HEK293T (cell line): Measurements from ENCODE around the gene HES2.
"Not testable (repeated sequence)": the region's sequence is repeated elsewhere in the genome, so short reads cannot be mapped to it uniquely, and the experiment has no call there.

ENCODE experiments used
- ARNT ChIP-seq: fragments of 450-650 bp; IDR thresholded peaks from 2 replicates; pipeline ENCODE4 v1.6.1; 2017; ENCODE audit warnings: mild to moderate bottlenecking
- BHLHE40 ChIP-seq: fragments of 450-650 bp; IDR thresholded peaks from 2 replicates; pipeline ENCODE4 v1.6.1; 2016; ENCODE audit warnings: mild to moderate bottlenecking, moderate library complexity, borderline replicate concordance
- ELF4 ChIP-seq: fragments of 450-650 bp; IDR thresholded peaks from 2 replicates; pipeline ENCODE4 v1.6.1; 2017; ENCODE audit warnings: antibody characterized with exemption
- FOXA1 ChIP-seq: fragments of 450-650 bp; IDR thresholded peaks from 2 replicates; pipeline ENCODE4 v1.6.1; 2016; ENCODE audit warnings: mild to moderate bottlenecking
- FOXK2 ChIP-seq: fragments of 450-650 bp; IDR thresholded peaks from 2 replicates; pipeline ENCODE4 v1.6.1; 2016; ENCODE audit warnings: mild to moderate bottlenecking
- FOXM1 ChIP-seq: fragments of 450-650 bp; IDR thresholded peaks from 2 replicates; pipeline ENCODE4 v1.6.1; 2017; ENCODE audit warnings: mild to moderate bottlenecking, borderline replicate concordance
- L3MBTL2 ChIP-seq: fragments of 450-650 bp; conservative IDR thresholded peaks from 2 replicates; pipeline ENCODE4 v1.6.1; 2016; ENCODE audit warnings: mild to moderate bottlenecking
- NFRKB ChIP-seq: fragments of 450-650 bp; IDR thresholded peaks from 2 replicates; pipeline ENCODE4 v1.6.1; 2016; ENCODE audit warnings: mild to moderate bottlenecking, moderate library complexity
- PKNOX1 ChIP-seq: fragments of 450-650 bp; IDR thresholded peaks from 2 replicates; pipeline ENCODE4 v1.6.1; 2016
- SP1 ChIP-seq: fragments of 450-650 bp; IDR thresholded peaks from 2 replicates; pipeline ENCODE4 v1.6.1; 2017
- ZNF384 ChIP-seq: fragments of 450-650 bp; IDR thresholded peaks from 2 replicates; pipeline ENCODE4 v1.6.1; 2016

- TF ChIP-seq PKNOX1, NFRKB, FOXM1, ARNT, FOXK2, FOXA1, ELF4, SP1, BHLHE40, L3MBTL2, ZNF384: not testable (repeated sequence)
Observed at GRCh38 chr1:6431645-6432579, 12.2 kb upstream of the HES2 start.
